A673 (cell line): ENCODE results near the gene ANXA2R. TPM values are rescaled to one million over a fixed set of nuclear protein-coding genes. Genes with fewer than 3 reads are reported as not detected.

Experiments
- BruUV-seq: library from RNA; stranded (reverse); fragments of 400-500 nt; replicated peaks from 2 replicates; lab custom pipeline; 2021; lab: Mats Ljungman, UMichigan
- CTCF ChIA-PET: fragments of 300-600 bp; sonication (Branson Sonifier 250); formaldehyde crosslinking; loops from one replicate; lab custom pipeline; 2022; ENCODE audit warnings: antibody characterized with exemption; lab: Charles Lee
- POLR2A ChIA-PET: fragments of 300-600 bp; sonication (Branson Sonifier 250); formaldehyde crosslinking; loops from one replicate; lab custom pipeline; 2022; ENCODE audit warnings: antibody characterized with exemption; ENCODE audit not compliant: low non-redundant PET; lab: Charles Lee
- DNase-seq: peaks from one replicate; pipeline ENCODE4 v3.0.0-alpha.2; 2015; ENCODE audit warnings: low spot score
- H3K27ac ChIP-seq: fragments of 200-600 bp; sonication (generic); 2 replicates; pipeline ENCODE4 v1.5.1; 2016; ENCODE audit warnings: mixed run types, low read depth, mild to moderate bottlenecking, mixed read lengths, antibody characterized with exemption, low read length; ENCODE audit not compliant: poor library complexity, severe bottlenecking
- H3K27me3 ChIP-seq: fragments of 200-600 bp; sonication (generic); replicated peaks from 2 replicates; pipeline ENCODE4 v1.6.1; 2017; ENCODE audit warnings: mixed run types, low read depth, mild to moderate bottlenecking, mixed read lengths, antibody characterized with exemption, low read length; ENCODE audit not compliant: insufficient read depth, poor library complexity
- H3K36me3 ChIP-seq: fragments of 200-600 bp; sonication (generic); 2 replicates; pipeline ENCODE4 v1.6.1; 2016; ENCODE audit warnings: mixed run types, mild to moderate bottlenecking, mixed read lengths, antibody characterized with exemption, low read length; ENCODE audit not compliant: insufficient read depth, poor library complexity, severe bottlenecking
- H3K4me1 ChIP-seq: fragments of 200-600 bp; sonication (generic); 2 replicates; pipeline ENCODE4 v1.6.1; 2017; ENCODE audit warnings: mixed run types, mild to moderate bottlenecking, mixed read lengths, antibody characterized with exemption, low read length; ENCODE audit not compliant: insufficient read depth, poor library complexity, severe bottlenecking
- H3K4me3 ChIP-seq: fragments of 200-600 bp; sonication (generic); 2 replicates; pipeline ENCODE4 v1.5.1; 2016; ENCODE audit warnings: low read depth, mixed run types, mild to moderate bottlenecking, mixed read lengths, low read length; ENCODE audit not compliant: poor library complexity, severe bottlenecking
- H3K9me3 ChIP-seq: fragments of 200-600 bp; sonication (generic); 2 replicates; pipeline ENCODE4 v1.6.1; 2016; ENCODE audit warnings: mixed run types, low read depth, mild to moderate bottlenecking, mixed read lengths, antibody characterized with exemption, low read length; ENCODE audit not compliant: poor library complexity, severe bottlenecking
- CTCF ChIP-seq: fragments of 300-800, 200-600 bp; sonication (generic); conservative IDR thresholded peaks from 2 replicates; pipeline ENCODE4 v1.5.1; 2017; ENCODE audit warnings: low read depth, mild to moderate bottlenecking, antibody characterized with exemption, low read length, moderate library complexity, mixed read lengths
- EZH2 ChIP-seq: fragments of 200-600 bp; sonication (generic); IDR thresholded peaks from 2 replicates; pipeline ENCODE4 v1.6.1; 2017; ENCODE audit warnings: borderline replicate concordance, low read depth, mild to moderate bottlenecking, mixed read lengths, antibody characterized with exemption, low read length; ENCODE audit not compliant: poor library complexity, severe bottlenecking
- intact Hi-C: fragments of 100-400 bp; cut with micrococcal nuclease; formaldehyde crosslinking; loops from one replicate; pipeline ENCODE4 v1.10.0; 2022; ENCODE audit not compliant: unreplicated experiment
- total RNA-seq: library from RNA; stranded (reverse); gene quantifications from 2 replicates; pipeline ENCODE4 v1.2.3, GENCODE V29; 2021

The ANXA2R gene
- total RNA-seq, 1 experiment from 2014 or later: 1.4 TPM

- Histone ChIP-seq H3K27ac (peak overlapping the region; percentile 85), H3K27me3 (no peaks in the 10 kb centered on the region), H3K36me3 (no peaks in the 10 kb centered on the region), H3K9me3 (no peaks in the 10 kb centered on the region), H3K4me1 (peaks cover 11% of the 10 kb centered on the region), H3K4me3 (peak overlapping the region; percentile 52)
- no peak for TF ChIP-seq EZH2
- peak; percentile 39; the same call in 1 of the 2 replicates for TF ChIP-seq CTCF
- DNase-seq: peak; percentile 98
- intact Hi-C loops: loop anchor here (2.0 to 5.0 kb wide), 2 partner anchors 56 to 58 kb away; no protein-coding TSS in a partner anchor
- CTCF ChIA-PET: interaction anchor here (1.0 to 1.5 kb wide), 5 partner anchors 15 to 100 kb away, joined by 3 to 10 read pairs (median 3); no protein-coding TSS in a partner anchor
- no TSS peak for BruUV-seq
- POLR2A ChIA-PET: interaction anchor here (1.2 kb wide), 1 partner anchor 113 kb away, joined by 4 read pairs; no protein-coding TSS in a partner anchor
Measured at GRCh38 chr5:43008363-43009153, 31.6 kb downstream of the ANXA2R start.

- Histone ChIP-seq H3K4me3 (peak overlapping the region; percentile 52), H3K36me3 (no peaks in the 10 kb centered on the region), H3K27me3 (no peaks in the 10 kb centered on the region), H3K27ac (peak overlapping the region; percentile 85), H3K4me1 (peaks cover 11% of the 10 kb centered on the region), H3K9me3 (no peaks in the 10 kb centered on the region)
- TSS peak; percentile 86 for BruUV-seq
- DNase-seq: peak; percentile 90
- POLR2A ChIA-PET: interaction anchor here (1.2 kb wide), 1 partner anchor 113 kb away, joined by 4 read pairs; no protein-coding TSS in a partner anchor
- TF ChIP-seq EZH2: no peak
- no peak for TF ChIP-seq CTCF
- CTCF ChIA-PET: interaction anchor here (0.9 to 1.5 kb wide), 6 partner anchors 11 to 99 kb away, joined by 3 to 10 read pairs (median 3); no protein-coding TSS in a partner anchor
- intact Hi-C loops: loop anchor here (2.0 to 5.0 kb wide), 2 partner anchors 56 to 59 kb away; no protein-coding TSS in a partner anchor
Measured at GRCh38 chr5:43007911-43008362, 32.2 kb downstream of the ANXA2R start.

- TF ChIP-seq CTCF: no peak
- TF ChIP-seq EZH2: no peak
- no peaks in the 10 kb centered on the region for H3K9me3 ChIP-seq
- DNase-seq: peak; percentile 95
- H3K36me3 ChIP-seq: no peaks in the 10 kb centered on the region
- intact Hi-C loops: loop anchor here (5.0 kb wide), 1 partner anchor 55 kb away; no protein-coding TSS in a partner anchor
- H3K27me3 ChIP-seq: no peaks in the 10 kb centered on the region
- ChIA-PET CTCF (interaction anchor here (0.9 to 1.5 kb wide), 6 partner anchors 12 to 99 kb away, joined by 3 to 10 read pairs (median 3); no protein-coding TSS in a partner anchor), POLR2A (interaction anchor here (1.2 kb wide), 1 partner anchor 114 kb away, joined by 4 read pairs; no protein-coding TSS in a partner anchor)
- H3K4me1 ChIP-seq: peaks cover 11% of the 10 kb centered on the region
- H3K27ac ChIP-seq: peak overlapping the region; percentile 85
- peak overlapping the region; percentile 52 for H3K4me3 ChIP-seq
- TSS peak; percentile 39 for BruUV-seq
Measured at GRCh38 chr5:43007246-43007910, 32.7 kb downstream of the ANXA2R start.
